OCI-LY3 (cell line): Measurements from ENCODE around the gene PTPN23.

ENCODE experiments used
- EZH2phosphoT487 ChIP-seq: fragments of 200-600 bp; shearing (Covaris generic); IDR thresholded peaks from 2 replicates; pipeline ENCODE4 v1.6.1; 2018; ENCODE audit warnings: antibody characterized with exemption, mixed run types, low read depth
- TF ChIP-seq, protein P1 (sequence below): fragments of 200-600, 300-600 bp; sonication (generic); IDR thresholded peaks from 2 replicates; pipeline ENCODE4 v1.5.1; 2014; ENCODE audit warnings: antibody characterized with exemption, low read length, low read depth

DNA sequence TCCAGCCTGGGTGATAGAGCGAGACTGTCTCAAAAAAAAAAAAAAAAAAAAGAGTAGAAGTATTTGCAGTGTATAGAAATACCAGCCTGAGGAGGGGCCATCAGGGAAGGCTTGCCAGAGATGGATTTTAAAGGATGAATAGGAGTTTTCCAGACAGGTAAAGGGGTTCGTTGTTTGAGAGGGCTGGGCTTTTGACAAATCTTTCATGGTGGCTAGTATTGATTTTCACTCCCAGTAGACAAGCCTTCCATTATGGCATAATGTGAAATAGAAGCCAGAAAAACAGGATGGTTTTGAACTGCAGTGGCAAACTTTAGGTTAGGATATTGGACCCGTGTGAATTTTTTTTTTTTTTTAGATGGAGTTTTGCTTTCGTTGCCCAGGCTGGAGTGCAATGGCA is 3.6 kb downstream of the PTPN23 start:
- TF ChIP-seq, protein P1, sequence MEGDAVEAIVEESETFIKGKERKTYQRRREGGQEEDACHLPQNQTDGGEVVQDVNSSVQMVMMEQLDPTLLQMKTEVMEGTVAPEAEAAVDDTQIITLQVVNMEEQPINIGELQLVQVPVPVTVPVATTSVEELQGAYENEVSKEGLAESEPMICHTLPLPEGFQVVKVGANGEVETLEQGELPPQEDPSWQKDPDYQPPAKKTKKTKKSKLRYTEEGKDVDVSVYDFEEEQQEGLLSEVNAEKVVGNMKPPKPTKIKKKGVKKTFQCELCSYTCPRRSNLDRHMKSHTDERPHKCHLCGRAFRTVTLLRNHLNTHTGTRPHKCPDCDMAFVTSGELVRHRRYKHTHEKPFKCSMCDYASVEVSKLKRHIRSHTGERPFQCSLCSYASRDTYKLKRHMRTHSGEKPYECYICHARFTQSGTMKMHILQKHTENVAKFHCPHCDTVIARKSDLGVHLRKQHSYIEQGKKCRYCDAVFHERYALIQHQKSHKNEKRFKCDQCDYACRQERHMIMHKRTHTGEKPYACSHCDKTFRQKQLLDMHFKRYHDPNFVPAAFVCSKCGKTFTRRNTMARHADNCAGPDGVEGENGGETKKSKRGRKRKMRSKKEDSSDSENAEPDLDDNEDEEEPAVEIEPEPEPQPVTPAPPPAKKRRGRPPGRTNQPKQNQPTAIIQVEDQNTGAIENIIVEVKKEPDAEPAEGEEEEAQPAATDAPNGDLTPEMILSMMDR = no peak
- TF ChIP-seq EZH2phosphoT487 = no peak
